HG02623 (cell line): ENCODE data around the gene INPP5D.
"Not testable (repeated sequence)": the region's sequence is repeated elsewhere in the genome, so short reads cannot be mapped to it uniquely, and the experiment has no call there.

Experiments
- ATAC-seq: cut with Tn5 transposase; IDR thresholded peaks from one replicate; pipeline ENCODE4 v1.9.1; 2021; ENCODE audit warnings: moderate library complexity; ENCODE audit not compliant: unreplicated experiment

INPP5D gene

GRCh38 chr2:233112776-233113452 lies 52.8 kb downstream of the INPP5D start:
- ATAC-seq, result no peak

- no peak for ATAC-seq
Measured at GRCh38 chr2:233114421-233114861, 54.3 kb downstream of the INPP5D start.

GRCh38 chr2:233115121-233115520 lies 55.0 kb downstream of the INPP5D start:
- ATAC-seq, result no peak

GRCh38 chr2:233115741-233116140 lies 55.6 kb downstream of the INPP5D start:
- no peak for ATAC-seq

GRCh38 chr2:233116946-233117345 lies 56.8 kb downstream of the INPP5D start:
- ATAC-seq, result no peak

- no peak for ATAC-seq
Measured at GRCh38 chr2:233117351-233117750, 57.2 kb downstream of the INPP5D start.

GRCh38 chr2:233117811-233118647 lies 57.9 kb downstream of the INPP5D start:
- no peak for ATAC-seq

- no peak for ATAC-seq
Measured at GRCh38 chr2:233118648-233119000, 58.5 kb downstream of the INPP5D start.

- no peak for ATAC-seq
Measured at GRCh38 chr2:233119123-233119522, 59.0 kb downstream of the INPP5D start.

GRCh38 chr2:233119806-233120205 lies 59.7 kb downstream of the INPP5D start:
- no peak for ATAC-seq

GRCh38 chr2:233120459-233120858 lies 60.3 kb downstream of the INPP5D start:
- no peak for ATAC-seq

- ATAC-seq, result no peak
Measured at GRCh38 chr2:233121856-233122255, 61.7 kb downstream of the INPP5D start.

- no peak for ATAC-seq
Measured at GRCh38 chr2:233122541-233122940, 62.4 kb downstream of the INPP5D start.

GRCh38 chr2:233123576-233123975 lies 63.4 kb downstream of the INPP5D start:
- not testable (repeated sequence) for ATAC-seq

GRCh38 chr2:233124421-233125080 lies 64.4 kb downstream of the INPP5D start:
- ATAC-seq, result peak; percentile 84

GRCh38 chr2:233125455-233126065 lies 65.4 kb downstream of the INPP5D start:
- ATAC-seq, result no peak

GRCh38 chr2:233129351-233129978 lies 69.3 kb downstream of the INPP5D start:
- no peak for ATAC-seq

- no peak for ATAC-seq
Measured at GRCh38 chr2:233130024-233130423, 69.9 kb downstream of the INPP5D start.

- no peak for ATAC-seq
Measured at GRCh38 chr2:233130481-233131020, 70.4 kb downstream of the INPP5D start.

GRCh38 chr2:233131936-233132720 lies 72.0 kb downstream of the INPP5D start:
- ATAC-seq, result no peak
